ENCODE results near the gene IDI2. TPM values are rescaled to one million over a fixed set of nuclear protein-coding genes. Genes with fewer than 3 reads are reported as not detected.
"Not testable (repeated sequence)": the region's sequence is repeated elsewhere in the genome, so short reads cannot be mapped to it uniquely, and the experiment has no call there.

IDI2 gene
- total and polyA plus RNA-seq, 4 donors, result 0.11 to 0.12 TPM; not detected in 2

- H3K27me3 ChIP-seq (ENCODE audit: control insufficient read depth, insufficient read depth, low read length), result no peaks in the 10 kb centered on the region
- peak within 1 kb of the TSS; percentile 100 for H3K27ac ChIP-seq (ENCODE audit: low read depth, low read length)
- H3K9me3 ChIP-seq (ENCODE audit: control insufficient read depth, insufficient read depth, low read length), result no peaks in the 10 kb centered on the region
- H3K4me3 ChIP-seq (ENCODE audit: low read depth, low read length), result peak within 1 kb of the TSS; percentile 92
- peaks cover 21% of the 10 kb centered on the region for H3K4me1 ChIP-seq (ENCODE audit: control insufficient read depth, insufficient read depth, low read length)
- peaks cover 8% of the 10 kb centered on the region for H3K36me3 ChIP-seq (ENCODE audit: control insufficient read depth, insufficient read depth, low read length)
- under 1% methylated on average over 83 of the region's 83 CpGs for WGBS (ENCODE audit: insufficient coverage)
- peak; percentile 95 to 99 (median 98) for DNase-seq (ENCODE audit: low read depth in 4 of 6, low spot score in 6 of 6)
Measured at GRCh38 chr10:1048732-1049424, 23.2 kb upstream of the IDI2 start, which contains the start of gene IDI1. IDI1 (minus strand) TSS chr10:1049119; CDS start chr10:1049003, 116 bp downstream.

- Histone ChIP-seq H3K27ac (ENCODE audit: low read depth, low read length) (peak overlapping the region; percentile 100), H3K4me1 (ENCODE audit: control insufficient read depth, insufficient read depth, low read length) (peaks cover 21% of the 10 kb centered on the region), H3K4me3 (ENCODE audit: low read depth, low read length) (peak overlapping the region; percentile 92), H3K27me3 (ENCODE audit: control insufficient read depth, insufficient read depth, low read length) (no peaks in the 10 kb centered on the region), H3K36me3 (ENCODE audit: control insufficient read depth, insufficient read depth, low read length) (peaks cover 8% of the 10 kb centered on the region), H3K9me3 (ENCODE audit: control insufficient read depth, insufficient read depth, low read length) (no peaks in the 10 kb centered on the region)
- peak in 2 of 6 donors; percentile 35 to 76 for DNase-seq (ENCODE audit: low read depth in 4 of 6, low spot score in 6 of 6)
- under 1% methylated on average over 37 of the region's 37 CpGs for WGBS (ENCODE audit: insufficient coverage)
Measured at GRCh38 chr10:1048349-1048731, 22.7 kb upstream of the IDI2 start.

GRCh38 chr10:1047937-1048336 is 22.3 kb upstream of the IDI2 start:
- Histone ChIP-seq H3K36me3 (ENCODE audit: control insufficient read depth, insufficient read depth, low read length) (peaks cover 7% of the 10 kb centered on the region), H3K9me3 (ENCODE audit: control insufficient read depth, insufficient read depth, low read length) (no peaks in the 10 kb centered on the region), H3K27me3 (ENCODE audit: control insufficient read depth, insufficient read depth, low read length) (no peaks in the 10 kb centered on the region), H3K4me3 (ENCODE audit: low read depth, low read length) (peak overlapping the region; percentile 92), H3K27ac (ENCODE audit: low read depth, low read length) (peak overlapping the region; percentile 100), H3K4me1 (ENCODE audit: control insufficient read depth, insufficient read depth, low read length) (peaks cover 21% of the 10 kb centered on the region)
- peak in 1 of 6 donors; percentile 48 for DNase-seq (ENCODE audit: low read depth in 4 of 6, low spot score in 6 of 6)
- 2% methylated on average over 9 of the region's 15 CpGs for WGBS (ENCODE audit: insufficient coverage)

- Histone ChIP-seq H3K4me3 (ENCODE audit: low read depth, low read length) (no peak overlapping the region), H3K36me3 (ENCODE audit: control insufficient read depth, insufficient read depth, low read length) (peaks cover 4% of the 10 kb centered on the region), H3K4me1 (ENCODE audit: control insufficient read depth, insufficient read depth, low read length) (peaks cover 18% of the 10 kb centered on the region), H3K27me3 (ENCODE audit: control insufficient read depth, insufficient read depth, low read length) (no peaks in the 10 kb centered on the region), H3K9me3 (ENCODE audit: control insufficient read depth, insufficient read depth, low read length) (no peaks in the 10 kb centered on the region), H3K27ac (ENCODE audit: low read depth, low read length) (no peak overlapping the region)
- 96% methylated on average over 4 of the region's 6 CpGs for WGBS (ENCODE audit: insufficient coverage)
- DNase-seq (ENCODE audit: low read depth in 4 of 6, low spot score in 6 of 6), result no peak
Measured at GRCh38 chr10:1045415-1045814, 19.8 kb upstream of the IDI2 start.

- no peak overlapping the region for H3K4me3 ChIP-seq (ENCODE audit: low read depth, low read length)
- no peaks in the 10 kb centered on the region for H3K9me3 ChIP-seq (ENCODE audit: control insufficient read depth, insufficient read depth, low read length)
- 66% methylated on average over 3 of the region's 4 CpGs for WGBS (ENCODE audit: insufficient coverage)
- peaks cover 17% of the 10 kb centered on the region for H3K4me1 ChIP-seq (ENCODE audit: control insufficient read depth, insufficient read depth, low read length)
- H3K27ac ChIP-seq (ENCODE audit: low read depth, low read length), result no peak overlapping the region
- peaks cover 7% of the 10 kb centered on the region for H3K36me3 ChIP-seq (ENCODE audit: control insufficient read depth, insufficient read depth, low read length)
- no peak for DNase-seq (ENCODE audit: low read depth in 4 of 6, low spot score in 6 of 6)
- no peaks in the 10 kb centered on the region for H3K27me3 ChIP-seq (ENCODE audit: control insufficient read depth, insufficient read depth, low read length)
Measured at GRCh38 chr10:1044964-1045363, 19.3 kb upstream of the IDI2 start.

- Histone ChIP-seq H3K4me1 (ENCODE audit: control insufficient read depth, insufficient read depth, low read length) (peaks cover 12% of the 10 kb centered on the region), H3K27ac (ENCODE audit: low read depth, low read length) (no peak overlapping the region), H3K27me3 (ENCODE audit: control insufficient read depth, insufficient read depth, low read length) (no peaks in the 10 kb centered on the region), H3K36me3 (ENCODE audit: control insufficient read depth, insufficient read depth, low read length) (peaks cover 7% of the 10 kb centered on the region), H3K9me3 (ENCODE audit: control insufficient read depth, insufficient read depth, low read length) (no peaks in the 10 kb centered on the region), H3K4me3 (ENCODE audit: low read depth, low read length) (no peak overlapping the region)
- DNase-seq (ENCODE audit: low read depth in 4 of 6, low spot score in 6 of 6), result no peak
- WGBS (ENCODE audit: insufficient coverage), result 44% methylated on average over 4 of the region's 4 CpGs
Measured at GRCh38 chr10:1044146-1044545, 18.5 kb upstream of the IDI2 start.

GRCh38 chr10:1043532-1043995 is 17.9 kb upstream of the IDI2 start:
- peaks cover 13% of the 10 kb centered on the region for H3K36me3 ChIP-seq (ENCODE audit: control insufficient read depth, insufficient read depth, low read length)
- peak overlapping the region; percentile 21 for H3K27ac ChIP-seq (ENCODE audit: low read depth, low read length)
- 66% methylated on average over 5 of the region's 12 CpGs for WGBS (ENCODE audit: insufficient coverage)
- peak in 1 of 6 donors; percentile 54 for DNase-seq (ENCODE audit: low read depth in 4 of 6, low spot score in 6 of 6)
- H3K27me3 ChIP-seq (ENCODE audit: control insufficient read depth, insufficient read depth, low read length), result no peaks in the 10 kb centered on the region
- no peak overlapping the region for H3K4me3 ChIP-seq (ENCODE audit: low read depth, low read length)
- H3K4me1 ChIP-seq (ENCODE audit: control insufficient read depth, insufficient read depth, low read length), result peaks cover 12% of the 10 kb centered on the region
- no peaks in the 10 kb centered on the region for H3K9me3 ChIP-seq (ENCODE audit: control insufficient read depth, insufficient read depth, low read length)

- DNase-seq (ENCODE audit: low read depth in 4 of 6, low spot score in 6 of 6), result no peak
- Histone ChIP-seq H3K4me3 (ENCODE audit: low read depth, low read length) (no peak overlapping the region), H3K27me3 (ENCODE audit: control insufficient read depth, insufficient read depth, low read length) (no peaks in the 10 kb centered on the region), H3K36me3 (ENCODE audit: control insufficient read depth, insufficient read depth, low read length) (peaks cover 20% of the 10 kb centered on the region), H3K4me1 (ENCODE audit: control insufficient read depth, insufficient read depth, low read length) (peaks cover 7% of the 10 kb centered on the region), H3K9me3 (ENCODE audit: control insufficient read depth, insufficient read depth, low read length) (no peaks in the 10 kb centered on the region), H3K27ac (ENCODE audit: low read depth, low read length) (no peak overlapping the region)
- WGBS (ENCODE audit: insufficient coverage), result 94% methylated on average over 2 of the region's 9 CpGs
Measured at GRCh38 chr10:1041514-1041913, 15.9 kb upstream of the IDI2 start.

GRCh38 chr10:1040133-1040532 is 14.5 kb upstream of the IDI2 start:
- H3K4me1 ChIP-seq (ENCODE audit: control insufficient read depth, insufficient read depth, low read length), result peaks cover 9% of the 10 kb centered on the region
- WGBS (ENCODE audit: insufficient coverage), result 76% methylated on average over 3 of the region's 3 CpGs
- peaks cover 23% of the 10 kb centered on the region for H3K36me3 ChIP-seq (ENCODE audit: control insufficient read depth, insufficient read depth, low read length)
- H3K4me3 ChIP-seq (ENCODE audit: low read depth, low read length), result no peak overlapping the region
- H3K27ac ChIP-seq (ENCODE audit: low read depth, low read length), result no peak overlapping the region
- no peaks in the 10 kb centered on the region for H3K27me3 ChIP-seq (ENCODE audit: control insufficient read depth, insufficient read depth, low read length)
- DNase-seq (ENCODE audit: low read depth in 4 of 6, low spot score in 6 of 6), result no peak
- H3K9me3 ChIP-seq (ENCODE audit: control insufficient read depth, insufficient read depth, low read length), result no peaks in the 10 kb centered on the region

- H3K36me3 ChIP-seq (ENCODE audit: control insufficient read depth, insufficient read depth, low read length), result peaks cover 23% of the 10 kb centered on the region
- DNase-seq (ENCODE audit: low read depth in 4 of 6, low spot score in 6 of 6); H3K4me1 ChIP-seq (ENCODE audit: control insufficient read depth, insufficient read depth, low read length); H3K27me3 ChIP-seq (ENCODE audit: control insufficient read depth, insufficient read depth, low read length); H3K4me3 ChIP-seq (ENCODE audit: low read depth, low read length); H3K27ac ChIP-seq (ENCODE audit: low read depth, low read length); H3K9me3 ChIP-seq (ENCODE audit: control insufficient read depth, insufficient read depth, low read length): not testable (repeated sequence)
- 87% methylated on average over 3 of the region's 20 CpGs for WGBS (ENCODE audit: insufficient coverage)
Measured at GRCh38 chr10:1038769-1039168, 13.1 kb upstream of the IDI2 start.
